A549 (cell line): ENCODE results near the gene VSIG2. TPM values are rescaled to one million over a fixed set of nuclear protein-coding genes. Genes with fewer than 3 reads are reported as not detected.

Source experiments
- ATAC-seq, 2 experiments: fragments of 200-7000 bp in 1 of 2; fragments of >200 bp in 1 of 2; cut with Nextera tagmentation in 1 of 2; cut with Tn5 transposase in 1 of 2; 3 replicates each; pipeline versions ENCODE4 v1.8.0 to v1.9.1; 2018 to 2020; ENCODE audit warnings: mild to moderate bottlenecking in 1 of 2, moderate library complexity in 1 of 2
- CTCF ChIA-PET: fragments of 300-600 bp; sonication (Branson Sonifier 250); formaldehyde crosslinking; extraction: SDS; loops from one replicate; lab custom pipeline; 2021; ENCODE audit warnings: antibody characterized with exemption, inconsistent platforms; lab: Yijun Ruan, JAX
- POLR2A ChIA-PET: fragments of 350-600 bp; formaldehyde crosslinking; extraction: SDS; loops from one replicate; lab custom pipeline; 2021; ENCODE audit warnings: antibody characterized with exemption, inconsistent platforms; lab: Yijun Ruan, JAX
- DNase-seq, 2 experiments: peaks; one replicate each; pipeline versions ENCODE4 v3.0.0 to v3.0.0-alpha.2; 2011 to 2016; ENCODE audit warnings: low read depth in 1 of 2, low spot score in 1 of 2
- FAIRE-seq: peaks from 2 replicates; lab custom pipeline; 2011; peaks lifted over from hg19 to GRCh38; lab: Jason Lieb, UNC
- H3K27ac ChIP-seq, 2 experiments: fragments of >200 bp; sonication (Bioruptor Twin); formaldehyde crosslinking; 3 replicates each; pipeline ENCODE4 v1.5.1; 2016 to 2017
- H3K4me1 ChIP-seq: fragments of >200 bp; sonication (Bioruptor Twin); formaldehyde crosslinking; 3 replicates; pipeline ENCODE4 v1.6.1; 2016
- H3K4me2 ChIP-seq: fragments of >200 bp; sonication (Bioruptor Twin); formaldehyde crosslinking; 3 replicates; pipeline ENCODE4 v1.6.1; 2016
- H3K4me3 ChIP-seq: fragments of >200 bp; sonication (Bioruptor Twin); formaldehyde crosslinking; 3 replicates; pipeline ENCODE4 v1.5.1; 2016
- H3K9me3 ChIP-seq: fragments of >200 bp; sonication (Bioruptor Twin); formaldehyde crosslinking; 3 replicates; pipeline ENCODE4 v1.6.1; 2016
- BCL3 ChIP-seq: fragments of >200 bp; sonication (Bioruptor Twin); formaldehyde crosslinking; IDR thresholded peaks from 3 replicates; pipeline ENCODE4 v1.6.1; 2016
- BHLHE40 ChIP-seq: IDR thresholded peaks from 2 replicates; pipeline ENCODE4 v1.6.1; 2012; ENCODE audit warnings: low read depth, low read length, inconsistent platforms
- CBX2 ChIP-seq: fragments of 200-600 bp; sonication (generic); IDR thresholded peaks from 2 replicates; pipeline ENCODE4 v1.6.1; 2016; ENCODE audit warnings: low read depth, mild to moderate bottlenecking, borderline replicate concordance
- CBX8 ChIP-seq: fragments of 200-600 bp; sonication (generic); IDR thresholded peaks from 2 replicates; pipeline ENCODE4 v1.6.1; 2016
- CHD2 ChIP-seq: fragments of 150-350 bp; IDR thresholded peaks from 2 replicates; pipeline ENCODE4 v1.6.1; 2014; ENCODE audit warnings: low read length; ENCODE audit not compliant: partially characterized antibody
- CHD4 ChIP-seq: fragments of 200-600 bp; sonication (generic); IDR thresholded peaks from 2 replicates; pipeline ENCODE4 v1.6.1; 2016; ENCODE audit warnings: antibody characterized with exemption, mild to moderate bottlenecking, borderline replicate concordance
- CTCF ChIP-seq: fragments of >200 bp; sonication (Bioruptor Twin); formaldehyde crosslinking; IDR thresholded peaks from 3 replicates; pipeline ENCODE4 v1.5.1; 2016
- E2F6 ChIP-seq: IDR thresholded peaks from 2 replicates; pipeline ENCODE4 v1.6.1; 2012; ENCODE audit warnings: low read depth, borderline replicate concordance
- EHF ChIP-seq: fragments of 250-450 bp; sonication (Bioruptor Pico); IDR thresholded peaks from 2 replicates; pipeline ENCODE4 v1.5.0; 2020; ENCODE audit warnings: mild to moderate bottlenecking
- EHMT2 ChIP-seq: fragments of 200-600 bp; sonication (generic); IDR thresholded peaks from 2 replicates; pipeline ENCODE4 v1.6.1; 2016; ENCODE audit warnings: antibody characterized with exemption, low read depth, mild to moderate bottlenecking, moderate library complexity
- EP300 ChIP-seq, 2 experiments: fragments of >200 bp; sonication (Bioruptor Twin); formaldehyde crosslinking; IDR thresholded peaks; 2 replicates in 1 of 2; 3 replicates in 1 of 2; pipeline ENCODE4 v1.6.1; 2016 to 2017
- ESRRA ChIP-seq: fragments of 150-350 bp; IDR thresholded peaks from 2 replicates; pipeline ENCODE4 v1.6.1; 2014; ENCODE audit warnings: mild to moderate bottlenecking, low read length, borderline replicate concordance
- FOSB ChIP-seq: fragments of 250-450 bp; sonication (Bioruptor Pico); IDR thresholded peaks from 2 replicates; pipeline ENCODE4 v1.5.0; 2020; ENCODE audit warnings: mild to moderate bottlenecking, moderate library complexity
- GATA3 ChIP-seq: IDR thresholded peaks from 2 replicates; pipeline ENCODE4 v1.6.1; 2012; ENCODE audit warnings: borderline replicate concordance
- HDAC2 ChIP-seq: fragments of 200-600 bp; sonication (generic); IDR thresholded peaks from 2 replicates; pipeline ENCODE4 v1.6.1; 2016
- HES2 ChIP-seq: fragments of >200 bp; sonication (Bioruptor Twin); formaldehyde crosslinking; IDR thresholded peaks from 2 replicates; pipeline ENCODE4 v1.6.1; 2016
- HOXB13 ChIP-seq: fragments of 250-450 bp; sonication (Bioruptor Pico); IDR thresholded peaks from 2 replicates; pipeline ENCODE4 v1.5.0; 2020; ENCODE audit warnings: low read depth, mild to moderate bottlenecking, moderate library complexity
- HOXB5 ChIP-seq: fragments of 250-450 bp; sonication (Bioruptor Pico); IDR thresholded peaks from 2 replicates; pipeline ENCODE4 v1.5.0; 2020; ENCODE audit warnings: mild to moderate bottlenecking, moderate library complexity
- JUN ChIP-seq, 2 experiments: fragments of >200 bp; sonication (Bioruptor Twin); formaldehyde crosslinking; IDR thresholded peaks; 2 replicates in 1 of 2; 3 replicates in 1 of 2; pipeline ENCODE4 v1.6.1; 2016 to 2017
- KDM1A ChIP-seq: fragments of 200-600 bp; sonication (generic); IDR thresholded peaks from 2 replicates; pipeline ENCODE4 v1.6.1; 2016; ENCODE audit warnings: low read depth, mild to moderate bottlenecking
- KDM5A ChIP-seq: fragments of 200-600 bp; sonication (generic); IDR thresholded peaks from 2 replicates; pipeline ENCODE4 v1.6.1; 2016; ENCODE audit warnings: antibody characterized with exemption, mild to moderate bottlenecking
- MAFK ChIP-seq: fragments of 450-650 bp; IDR thresholded peaks from 2 replicates; pipeline ENCODE4 v1.6.1; 2014; ENCODE audit not compliant: partially characterized antibody
- MAZ ChIP-seq: fragments of 150-350 bp; IDR thresholded peaks from 2 replicates; pipeline ENCODE4 v1.6.1; 2014; ENCODE audit warnings: antibody characterized with exemption, low read depth, low read length, borderline replicate concordance
- MYC ChIP-seq: IDR thresholded peaks from 2 replicates; pipeline ENCODE4 v1.6.1; 2012; ENCODE audit warnings: mild to moderate bottlenecking, inconsistent platforms, low read length, improper control_type of control experiment, borderline replicate concordance
- NFE2L2 ChIP-seq: fragments of 150-350 bp; conservative IDR thresholded peaks from 2 replicates; pipeline ENCODE4 v1.6.1; 2014; ENCODE audit warnings: low read length
- NPAS2 ChIP-seq: fragments of 250-450 bp; sonication (Bioruptor Pico); IDR thresholded peaks from 2 replicates; pipeline ENCODE4 v1.8.0; 2022; ENCODE audit warnings: mild to moderate bottlenecking, moderate library complexity, borderline replicate concordance
- NR3C1 ChIP-seq: fragments of >200 bp; sonication (Bioruptor Twin); formaldehyde crosslinking; IDR thresholded peaks from 3 replicates; pipeline ENCODE4 v1.6.1; 2017
- POLR2A ChIP-seq: IDR thresholded peaks from 2 replicates; pipeline ENCODE4 v1.6.1; 2012; ENCODE audit warnings: mild to moderate bottlenecking, low read length
- POLR2AphosphoS2 ChIP-seq: conservative IDR thresholded peaks from 2 replicates; pipeline ENCODE4 v1.6.1; 2012; ENCODE audit warnings: low read length, improper control_type of control experiment, inconsistent platforms
- RFX5 ChIP-seq: fragments of 450-650 bp; IDR thresholded peaks from 2 replicates; pipeline ENCODE4 v1.7.1; 2014; ENCODE audit warnings: antibody characterized with exemption, mild to moderate bottlenecking, moderate library complexity
- TFCP2L1 ChIP-seq: fragments of 250-450 bp; sonication (Bioruptor Pico); IDR thresholded peaks from 2 replicates; pipeline ENCODE4 v1.5.0; 2021; ENCODE audit warnings: mild to moderate bottlenecking
- ZC3H11A ChIP-seq: fragments of 450-650 bp; IDR thresholded peaks from 2 replicates; pipeline ENCODE4 v1.6.1; 2014; ENCODE audit warnings: antibody characterized with exemption, mild to moderate bottlenecking
- ZFP36 ChIP-seq: fragments of 450-650 bp; IDR thresholded peaks from 2 replicates; pipeline ENCODE4 v1.6.1; 2014; ENCODE audit warnings: borderline replicate concordance; ENCODE audit not compliant: partially characterized antibody
- WGBS: methylation state at CpG from one replicate; pipeline ENCODE4 v1.1.6; 2017; ENCODE audit errors: missing lambda C conversion rate; 5-methylcytosine and 5-hydroxymethylcytosine counted together
- polyA plus RNA-seq, 4 experiments: library from polyadenylated mRNA; depleted of rRNA in 3 of 4; stranded (reverse); fragments of >200 nt; fragmentation: RNase III in 1 of 4; extraction: RNeasy Plus Mini Kit Qiagen cat#74134 plus additional on column Dnase treatment in 1 of 4; gene quantifications; 2 replicates in 3 of 4; 3 replicates in 1 of 4; pipeline ENCODE4 v1.2.3, GENCODE V29; 2011 to 2017

The VSIG2 gene
- polyA plus RNA-seq, 2 of the 4 experiments (the other 2 are of a cell fraction): not detected

GRCh38 chr11:124748481-124749343 lies 3.3 kb downstream of the VSIG2 start:
- TF ChIP-seq MAFK: no peak
- TF ChIP-seq MAZ: no peak
- no peak for TF ChIP-seq HES2
- TF ChIP-seq TFCP2L1: no peak
- no peak for TF ChIP-seq EP300 (IDR thresholded peaks at IDR 0.05)
- TF ChIP-seq CBX2: no peak
- TF ChIP-seq CHD2: no peak
- no peak for TF ChIP-seq NPAS2 (CRISPR knock-in tag)
- TF ChIP-seq KDM5A: no peak
- no peak for TF ChIP-seq FOSB (CRISPR knock-in tag)
- TF ChIP-seq ESRRA: no peak
- TF ChIP-seq POLR2AphosphoS2: no peak
- TF ChIP-seq CTCF: no peak
- no peak for TF ChIP-seq KDM1A
- TF ChIP-seq E2F6: no peak
- no peak for TF ChIP-seq MYC
- no peak for TF ChIP-seq HOXB5
- ChIA-PET CTCF (interaction anchor here (1.4 to 5.0 kb wide), 6 partner anchors 8 to 104 kb away, joined by 3 to 39 read pairs (median 9); partner anchors contain the start of gene ESAM), POLR2A (no interaction called here)
- Histone ChIP-seq H3K27ac (no peak overlapping the region), H3K4me3 (no peak overlapping the region), H3K9me3 (no peaks in the 10 kb centered on the region), H3K4me2 (no peak overlapping the region), H3K4me1 (peaks cover 6% of the 10 kb centered on the region; the same call in 2 of the 3 replicates)
- FAIRE-seq (no peak), ATAC-seq (no peak), DNase-seq (no peak)
- 66% methylated on average over 10 of the region's 12 CpGs for WGBS

GRCh38 chr11:124748100-124748418 lies 4.0 kb downstream of the VSIG2 start:
- no peak overlapping the region for H3K27ac ChIP-seq
- no peak overlapping the region for H3K4me3 ChIP-seq
- peaks cover 6% of the 10 kb centered on the region; the same call in 2 of the 3 replicates for H3K4me1 ChIP-seq
- 84% methylated on average over 7 of the region's 7 CpGs for WGBS
- DNase-seq (no peak), ATAC-seq (no peak), FAIRE-seq (no peak)
- H3K4me2 ChIP-seq: no peak overlapping the region
- ChIA-PET CTCF (interaction anchor here (1.4 to 5.0 kb wide), 4 partner anchors 9 to 78 kb away, joined by 5 to 39 read pairs (median 24); partner anchors contain the start of gene ESAM), POLR2A (no interaction called here)
- H3K9me3 ChIP-seq: no peaks in the 10 kb centered on the region
- TF ChIP-seq POLR2A (no peak), ZC3H11A (no peak), HDAC2 (no peak), HOXB13 (no peak), HOXB5 (no peak), NFE2L2 (no peak), GATA3 (no peak), ZFP36 (no peak), EHMT2 (no peak), POLR2AphosphoS2 (no peak), BCL3 (no peak), RFX5 (no peak), CHD4 (no peak), NR3C1 (no peak), EHF (no peak), CBX8 (no peak), BHLHE40 (no peak), CTCF (no peak), JUN (IDR thresholded peaks at IDR 0.05) (no peak)
